HCT116 (cell line): ENCODE data around the gene LIG3. TPM values are rescaled to one million over a fixed set of nuclear protein-coding genes. Genes with fewer than 3 reads are reported as not detected.

ENCODE experiments used
- ATAC-seq: fragments of 200-7000 bp; cut with Tn5 transposase; 2 replicates; pipeline ENCODE4 v1.9.1; 2020; ENCODE audit warnings: mild to moderate bottlenecking, moderate library complexity
- BruUV-seq: library from RNA; stranded (reverse); fragments of 400-500 nt; replicated peaks from 2 replicates; lab custom pipeline; 2021; lab: Mats Ljungman, UMichigan
- CTCF ChIA-PET: fragments of 300-600 bp; sonication (Branson Sonifier 250); formaldehyde crosslinking; loops from one replicate; lab custom pipeline; 2021; ENCODE audit warnings: antibody characterized with exemption; lab: Charles Lee
- POLR2A ChIA-PET: fragments of 300-600, 350-600 bp; sonication (Branson Sonifier 250); formaldehyde crosslinking; loops from one replicate; lab custom pipeline; 2021; ENCODE audit warnings: antibody characterized with exemption; lab: Charles Lee
- RAD21 ChIA-PET, 2 experiments: fragments of 300-600 bp; sonication (Branson Sonifier 250); formaldehyde crosslinking; loops; one replicate each; lab custom pipeline; 2023; ENCODE audit warnings: low total read pairs in 2 of 2; ENCODE audit not compliant: uncharacterized antibody in 2 of 2, unreplicated experiment in 2 of 2, low non-redundant PET in 1 of 2; lab: Charles Lee
- DNase-seq: peaks from one replicate; pipeline ENCODE4 v3.0.0-alpha.2; 2010; ENCODE audit warnings: low read depth, low spot score
- H2AFZ ChIP-seq: fragments of 200-600 bp; shearing (Covaris generic), sonication (generic); 2 replicates; pipeline ENCODE4 v1.6.1; 2017; ENCODE audit warnings: low read depth, mixed run types, mixed read lengths, antibody characterized with exemption, low read length; ENCODE audit not compliant: poor library complexity, severe bottlenecking
- H3K27ac ChIP-seq: 2 replicates; pipeline ENCODE4 v1.5.1; 2012; ENCODE audit warnings: low read depth, low read length
- H3K27me3 ChIP-seq: fragments of 200-600 bp; sonication (generic); 2 replicates; pipeline ENCODE4 v1.6.1; 2016; ENCODE audit warnings: mixed run types, low read length, mixed read lengths; ENCODE audit not compliant: insufficient read depth
- H3K36me3 ChIP-seq, 2 experiments: fragments of 200-500 bp in 1 of 2; fragments of 200-600 bp in 1 of 2; sonication (Bioruptor generic) in 1 of 2; sonication (generic) in 1 of 2; 2 replicates each; pipeline versions ENCODE4 v1.5.1 to v1.6.1; 2014 to 2016; ENCODE audit warnings: low read length in 2 of 2, inconsistent platforms in 1 of 2, mixed read lengths in 1 of 2, mixed run types in 1 of 2; ENCODE audit not compliant: insufficient read depth in 2 of 2, control insufficient read depth in 1 of 2
- H3K4me1 ChIP-seq, 2 experiments: fragments of 200-600 bp in 1 of 2; sonication (generic) in 1 of 2; 2 replicates each; pipeline versions ENCODE4 v1.5.1 to v1.6.1; 2012 to 2017; ENCODE audit warnings: low read length in 2 of 2, inconsistent platforms in 1 of 2, mild to moderate bottlenecking in 1 of 2, mixed read lengths in 1 of 2, mixed run types in 1 of 2, moderate library complexity in 1 of 2; ENCODE audit not compliant: insufficient read depth in 2 of 2, control insufficient read depth in 1 of 2
- H3K4me2 ChIP-seq: fragments of 200-600 bp; sonication (generic); 2 replicates; pipeline ENCODE4 v1.6.1; 2017; ENCODE audit warnings: mixed run types, low read length, mixed read lengths
- H3K4me3 ChIP-seq, 2 experiments: fragments of 200-600 bp in 1 of 2; sonication (generic) in 1 of 2; replicated peaks in 1 of 2; 2 replicates each; pipeline ENCODE4 v1.5.1; 2011 to 2016; ENCODE audit warnings: low read length in 2 of 2, control low read depth in 1 of 2, low read depth in 1 of 2, mild to moderate bottlenecking in 1 of 2, mixed read lengths in 1 of 2, mixed run types in 1 of 2
- H3K79me2 ChIP-seq: fragments of 200-600 bp; sonication (generic); 2 replicates; pipeline ENCODE4 v1.6.1; 2017; ENCODE audit warnings: mild to moderate bottlenecking, mixed run types, low read length, moderate library complexity, mixed read lengths; ENCODE audit not compliant: insufficient read depth
- H3K9ac ChIP-seq: fragments of 200-600 bp; sonication (generic); 2 replicates; pipeline ENCODE4 v1.6.1; 2016; ENCODE audit warnings: low read length, mixed read lengths
- H3K9me2 ChIP-seq: fragments of 200-600 bp; sonication (generic), shearing (Covaris generic); 2 replicates; pipeline ENCODE4 v1.6.1; 2017; ENCODE audit warnings: mixed run types, mild to moderate bottlenecking, moderate library complexity; ENCODE audit not compliant: insufficient read depth
- H3K9me3 ChIP-seq, 2 experiments: fragments of 200-500 bp in 1 of 2; fragments of 200-600 bp in 1 of 2; sonication (Bioruptor generic) in 1 of 2; sonication (generic) in 1 of 2; 2 replicates each; pipeline ENCODE4 v1.6.1; 2014 to 2017; ENCODE audit warnings: low read length in 2 of 2, mixed read lengths in 2 of 2, inconsistent platforms in 1 of 2, low read depth in 1 of 2, mild to moderate bottlenecking in 1 of 2, mixed run types in 1 of 2, moderate library complexity in 1 of 2; ENCODE audit not compliant: control insufficient read depth in 1 of 2, insufficient read depth in 1 of 2
- H4K20me1 ChIP-seq: fragments of 200-600 bp; sonication (generic), shearing (Covaris generic); 2 replicates; pipeline ENCODE4 v1.6.1; 2017; ENCODE audit warnings: mixed run types, mild to moderate bottlenecking, moderate library complexity; ENCODE audit not compliant: insufficient read depth
- CBX3 ChIP-seq: IDR thresholded peaks from 2 replicates; pipeline ENCODE4 v1.6.1; 2012; ENCODE audit warnings: low read depth
- CEBPB ChIP-seq: IDR thresholded peaks from 2 replicates; pipeline ENCODE4 v1.6.1; 2012; ENCODE audit warnings: low read depth
- EGR1 ChIP-seq: IDR thresholded peaks from 2 replicates; pipeline ENCODE4 v1.6.1; 2012; ENCODE audit warnings: low read depth
- EZH2 ChIP-seq: fragments of 200-600 bp; sonication (generic); IDR thresholded peaks from 2 replicates; pipeline ENCODE4 v1.6.1; 2017; ENCODE audit warnings: antibody characterized with exemption, mixed run types
- JUND ChIP-seq: IDR thresholded peaks from 2 replicates; pipeline ENCODE4 v1.6.1; 2012
- POLR2A ChIP-seq: IDR thresholded peaks from 2 replicates; pipeline ENCODE4 v1.7.0; 2011; ENCODE audit warnings: borderline replicate concordance; ENCODE audit not compliant: insufficient read depth, insufficient read length; ENCODE audit errors: extremely low read depth
- POLR2AphosphoS5 ChIP-seq: IDR thresholded peaks from 2 replicates; pipeline ENCODE4 v1.6.1; 2011; ENCODE audit warnings: mild to moderate bottlenecking, low read depth, low read length, moderate library complexity
- RAD21 ChIP-seq: IDR thresholded peaks from 2 replicates; pipeline ENCODE4 v1.6.1; 2012; ENCODE audit warnings: low read depth, mild to moderate bottlenecking
- SP1 ChIP-seq: IDR thresholded peaks from 2 replicates; pipeline ENCODE4 v1.6.1; 2012; ENCODE audit warnings: low read depth
- SRF ChIP-seq: IDR thresholded peaks from 2 replicates; pipeline ENCODE4 v1.6.1; 2012; ENCODE audit warnings: low read depth
- intact Hi-C: fragments of 100-400 bp; cut with micrococcal nuclease; formaldehyde crosslinking; loops from 2 replicates; pipeline ENCODE4 v1.10.0; 2022
- total RNA-seq: library from RNA; stranded (reverse); gene quantifications from one replicate; pipeline ENCODE4 v1.2.1, GENCODE V29; 2021; ENCODE audit not compliant: unreplicated experiment
- TF ChIP-seq, protein P1 (sequence below): IDR thresholded peaks from 2 replicates; pipeline ENCODE4 v1.6.1; 2011; ENCODE audit warnings: mild to moderate bottlenecking, low read length, moderate library complexity; ENCODE audit not compliant: insufficient replicate concordance; ENCODE audit errors: extremely low read depth

The LIG3 gene
- total RNA-seq, 1 experiment from 2014 or later, result 49.4 TPM

- H3K27me3 ChIP-seq, result no peaks in the 10 kb centered on the region
- H3K9me3 ChIP-seq, result no peaks in the 10 kb centered on the region
- H3K4me3 ChIP-seq, result no peak overlapping the region
- H2AFZ ChIP-seq, result no peak overlapping the region
- no peak overlapping the region for H3K9ac ChIP-seq
- RAD21 ChIA-PET, result no interaction called here
- H4K20me1 ChIP-seq, result no peaks in the 10 kb centered on the region
- intact Hi-C loops, result no loop called here
- CTCF ChIA-PET, result no interaction called here
- no peaks in the 10 kb centered on the region for H3K36me3 ChIP-seq
- POLR2A ChIA-PET, result no interaction called here
- no peak overlapping the region for H3K27ac ChIP-seq
- H3K9me2 ChIP-seq, result no peaks in the 10 kb centered on the region
- peaks cover 0 to 11% of the 10 kb centered on the region in 2 experiments; a peak in 1 of 4 replicates for H3K4me1 ChIP-seq
- TF ChIP-seq, protein P1, sequence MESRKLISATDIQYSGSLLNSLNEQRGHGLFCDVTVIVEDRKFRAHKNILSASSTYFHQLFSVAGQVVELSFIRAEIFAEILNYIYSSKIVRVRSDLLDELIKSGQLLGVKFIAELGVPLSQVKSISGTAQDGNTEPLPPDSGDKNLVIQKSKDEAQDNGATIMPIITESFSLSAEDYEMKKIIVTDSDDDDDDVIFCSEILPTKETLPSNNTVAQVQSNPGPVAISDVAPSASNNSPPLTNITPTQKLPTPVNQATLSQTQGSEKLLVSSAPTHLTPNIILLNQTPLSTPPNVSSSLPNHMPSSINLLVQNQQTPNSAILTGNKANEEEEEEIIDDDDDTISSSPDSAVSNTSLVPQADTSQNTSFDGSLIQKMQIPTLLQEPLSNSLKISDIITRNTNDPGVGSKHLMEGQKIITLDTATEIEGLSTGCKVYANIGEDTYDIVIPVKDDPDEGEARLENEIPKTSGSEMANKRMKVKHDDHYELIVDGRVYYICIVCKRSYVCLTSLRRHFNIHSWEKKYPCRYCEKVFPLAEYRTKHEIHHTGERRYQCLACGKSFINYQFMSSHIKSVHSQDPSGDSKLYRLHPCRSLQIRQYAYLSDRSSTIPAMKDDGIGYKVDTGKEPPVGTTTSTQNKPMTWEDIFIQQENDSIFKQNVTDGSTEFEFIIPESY, result no peak
- TF ChIP-seq CEBPB, result no peak
- no peak for TF ChIP-seq POLR2A
- no peak for TF ChIP-seq RAD21
- no peak for TF ChIP-seq SP1
- TF ChIP-seq JUND, result no peak
- no peak for TF ChIP-seq CBX3
- no peak for TF ChIP-seq EZH2
- TF ChIP-seq POLR2AphosphoS5, result no peak
- TF ChIP-seq SRF, result no peak
- no peak for TF ChIP-seq EGR1
- H3K4me2 ChIP-seq, result no peak overlapping the region
- DNase-seq (no peak), ATAC-seq (no peak)
- BruUV-seq, result no TSS peak
- peaks cover 20% of the 10 kb centered on the region for H3K79me2 ChIP-seq
Measured at GRCh38 chr17:35048685-35049379, 68.5 kb downstream of the LIG3 start.
